ENCODE data around the gene PTPRR.

- TF ChIP-seq, protein P1, sequence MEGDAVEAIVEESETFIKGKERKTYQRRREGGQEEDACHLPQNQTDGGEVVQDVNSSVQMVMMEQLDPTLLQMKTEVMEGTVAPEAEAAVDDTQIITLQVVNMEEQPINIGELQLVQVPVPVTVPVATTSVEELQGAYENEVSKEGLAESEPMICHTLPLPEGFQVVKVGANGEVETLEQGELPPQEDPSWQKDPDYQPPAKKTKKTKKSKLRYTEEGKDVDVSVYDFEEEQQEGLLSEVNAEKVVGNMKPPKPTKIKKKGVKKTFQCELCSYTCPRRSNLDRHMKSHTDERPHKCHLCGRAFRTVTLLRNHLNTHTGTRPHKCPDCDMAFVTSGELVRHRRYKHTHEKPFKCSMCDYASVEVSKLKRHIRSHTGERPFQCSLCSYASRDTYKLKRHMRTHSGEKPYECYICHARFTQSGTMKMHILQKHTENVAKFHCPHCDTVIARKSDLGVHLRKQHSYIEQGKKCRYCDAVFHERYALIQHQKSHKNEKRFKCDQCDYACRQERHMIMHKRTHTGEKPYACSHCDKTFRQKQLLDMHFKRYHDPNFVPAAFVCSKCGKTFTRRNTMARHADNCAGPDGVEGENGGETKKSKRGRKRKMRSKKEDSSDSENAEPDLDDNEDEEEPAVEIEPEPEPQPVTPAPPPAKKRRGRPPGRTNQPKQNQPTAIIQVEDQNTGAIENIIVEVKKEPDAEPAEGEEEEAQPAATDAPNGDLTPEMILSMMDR (IDR thresholded peaks at IDR 0.05 in 2 of 3, conservative IDR thresholded peaks at IDR 0.05 in 1 of 3; ENCODE audit: control insufficient read depth in 2 of 3, extremely low read depth in 1 of 3, insufficient read depth in 1 of 3, low read depth in 3 of 3, low read length in 3 of 3) = no peak; a peak in 2 of 6 replicates
- TF ChIP-seq, protein P2, sequence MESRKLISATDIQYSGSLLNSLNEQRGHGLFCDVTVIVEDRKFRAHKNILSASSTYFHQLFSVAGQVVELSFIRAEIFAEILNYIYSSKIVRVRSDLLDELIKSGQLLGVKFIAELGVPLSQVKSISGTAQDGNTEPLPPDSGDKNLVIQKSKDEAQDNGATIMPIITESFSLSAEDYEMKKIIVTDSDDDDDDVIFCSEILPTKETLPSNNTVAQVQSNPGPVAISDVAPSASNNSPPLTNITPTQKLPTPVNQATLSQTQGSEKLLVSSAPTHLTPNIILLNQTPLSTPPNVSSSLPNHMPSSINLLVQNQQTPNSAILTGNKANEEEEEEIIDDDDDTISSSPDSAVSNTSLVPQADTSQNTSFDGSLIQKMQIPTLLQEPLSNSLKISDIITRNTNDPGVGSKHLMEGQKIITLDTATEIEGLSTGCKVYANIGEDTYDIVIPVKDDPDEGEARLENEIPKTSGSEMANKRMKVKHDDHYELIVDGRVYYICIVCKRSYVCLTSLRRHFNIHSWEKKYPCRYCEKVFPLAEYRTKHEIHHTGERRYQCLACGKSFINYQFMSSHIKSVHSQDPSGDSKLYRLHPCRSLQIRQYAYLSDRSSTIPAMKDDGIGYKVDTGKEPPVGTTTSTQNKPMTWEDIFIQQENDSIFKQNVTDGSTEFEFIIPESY (IDR thresholded peaks at IDR 0.05) = no peak
- TF ChIP-seq CREM (IDR thresholded peaks at IDR 0.05; ENCODE audit: low read depth) = no peak
- TF ChIP-seq, protein P3, sequence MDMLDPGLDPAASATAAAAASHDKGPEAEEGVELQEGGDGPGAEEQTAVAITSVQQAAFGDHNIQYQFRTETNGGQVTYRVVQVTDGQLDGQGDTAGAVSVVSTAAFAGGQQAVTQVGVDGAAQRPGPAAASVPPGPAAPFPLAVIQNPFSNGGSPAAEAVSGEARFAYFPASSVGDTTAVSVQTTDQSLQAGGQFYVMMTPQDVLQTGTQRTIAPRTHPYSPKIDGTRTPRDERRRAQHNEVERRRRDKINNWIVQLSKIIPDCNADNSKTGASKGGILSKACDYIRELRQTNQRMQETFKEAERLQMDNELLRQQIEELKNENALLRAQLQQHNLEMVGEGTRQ (IDR thresholded peaks at IDR 0.05; ENCODE audit: borderline replicate concordance, low read depth, low read length) = no peak
- TF ChIP-seq, protein P4, sequence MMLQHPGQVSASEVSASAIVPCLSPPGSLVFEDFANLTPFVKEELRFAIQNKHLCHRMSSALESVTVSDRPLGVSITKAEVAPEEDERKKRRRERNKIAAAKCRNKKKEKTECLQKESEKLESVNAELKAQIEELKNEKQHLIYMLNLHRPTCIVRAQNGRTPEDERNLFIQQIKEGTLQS (IDR thresholded peaks at IDR 0.05; ENCODE audit: borderline replicate concordance, extremely low read depth, low read depth, low read length) = no peak
Observed at GRCh38 chr12:70849265-70849960, 71.1 kb downstream of the PTPRR start.
